Measurements from ENCODE around the gene CENPN. TPM values are rescaled to one million over a fixed set of nuclear protein-coding genes. Genes with fewer than 3 reads are reported as not detected.

Gene CENPN
- total and polyA plus RNA-seq, 2 of the 13 experiments (the other 11 are each of a cell fraction or from before 2014, with no cell fraction given), result 29.7 to 129 TPM

GRCh38 chr16:81003064-81003463, 4.0 kb upstream of the CENPN start:
- FAIRE-seq (no peak), DNase-seq (ENCODE audit: low spot score) (no peak), ATAC-seq (no peak)
- 0 out of 2 replicates have a peak overlapping the region, but pooled peaks have one; percentile 3 for H3K9ac ChIP-seq (ENCODE audit: insufficient read depth, low read depth, low read length)
- peaks cover 55% of the 10 kb centered on the region for H3K4me1 ChIP-seq (ENCODE audit: insufficient read depth, low read length)
- no peak overlapping the region for H2AFZ ChIP-seq (ENCODE audit: low read length)
- in situ Hi-C loops (cut with HindIII; ENCODE audit: extremely low pct_ligation_motif_present, low pct_unique_long_range_greater_than_20kb), result no loop called here
- intact Hi-C loops (cut with micrococcal nuclease; ENCODE audit: unreplicated experiment), result no loop called here
- no peak overlapping the region for H3K4me3 ChIP-seq (replicated peaks in 1 of 3; ENCODE audit: insufficient read depth in 1 of 3, low read depth in 2 of 3, low read length in 3 of 3)
- ChIA-PET CTCF (ENCODE audit: low intra/inter-chr PET ratio, low total read pairs) (no interaction called here), POLR2A (no interaction called here)
- no peaks in the 10 kb centered on the region for H3K36me3 ChIP-seq (replicated peaks in 1 of 2; ENCODE audit: control insufficient read depth in 1 of 2, insufficient read depth in 2 of 2, low read length in 2 of 2)
- TF ChIP-seq, protein P1, sequence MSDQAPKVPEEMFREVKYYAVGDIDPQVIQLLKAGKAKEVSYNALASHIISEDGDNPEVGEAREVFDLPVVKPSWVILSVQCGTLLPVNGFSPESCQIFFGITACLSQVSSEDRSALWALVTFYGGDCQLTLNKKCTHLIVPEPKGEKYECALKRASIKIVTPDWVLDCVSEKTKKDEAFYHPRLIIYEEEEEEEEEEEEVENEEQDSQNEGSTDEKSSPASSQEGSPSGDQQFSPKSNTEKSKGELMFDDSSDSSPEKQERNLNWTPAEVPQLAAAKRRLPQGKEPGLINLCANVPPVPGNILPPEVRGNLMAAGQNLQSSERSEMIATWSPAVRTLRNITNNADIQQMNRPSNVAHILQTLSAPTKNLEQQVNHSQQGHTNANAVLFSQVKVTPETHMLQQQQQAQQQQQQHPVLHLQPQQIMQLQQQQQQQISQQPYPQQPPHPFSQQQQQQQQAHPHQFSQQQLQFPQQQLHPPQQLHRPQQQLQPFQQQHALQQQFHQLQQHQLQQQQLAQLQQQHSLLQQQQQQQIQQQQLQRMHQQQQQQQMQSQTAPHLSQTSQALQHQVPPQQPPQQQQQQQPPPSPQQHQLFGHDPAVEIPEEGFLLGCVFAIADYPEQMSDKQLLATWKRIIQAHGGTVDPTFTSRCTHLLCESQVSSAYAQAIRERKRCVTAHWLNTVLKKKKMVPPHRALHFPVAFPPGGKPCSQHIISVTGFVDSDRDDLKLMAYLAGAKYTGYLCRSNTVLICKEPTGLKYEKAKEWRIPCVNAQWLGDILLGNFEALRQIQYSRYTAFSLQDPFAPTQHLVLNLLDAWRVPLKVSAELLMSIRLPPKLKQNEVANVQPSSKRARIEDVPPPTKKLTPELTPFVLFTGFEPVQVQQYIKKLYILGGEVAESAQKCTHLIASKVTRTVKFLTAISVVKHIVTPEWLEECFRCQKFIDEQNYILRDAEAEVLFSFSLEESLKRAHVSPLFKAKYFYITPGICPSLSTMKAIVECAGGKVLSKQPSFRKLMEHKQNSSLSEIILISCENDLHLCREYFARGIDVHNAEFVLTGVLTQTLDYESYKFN (CRISPR knock-in tag; conservative IDR thresholded peaks at IDR 0.05), result no peak
- TF ChIP-seq SP140L (CRISPR knock-in tag; IDR thresholded peaks at IDR 0.05; ENCODE audit: borderline replicate concordance) (no peak), TEAD3 (CRISPR knock-in tag; optimal IDR thresholded peaks at IDR 0.05; ENCODE audit: borderline replicate concordance) (no peak), MAFK (conservative IDR thresholded peaks at IDR 0.05 in 1 of 2, IDR thresholded peaks at IDR 0.05 in 1 of 2; ENCODE audit: low read length in 2 of 2) (no peak), ZNF251 (CRISPR knock-in tag; IDR thresholded peaks at IDR 0.05) (no peak), ZNF530 (CRISPR knock-in tag; IDR thresholded peaks at IDR 0.05; ENCODE audit: low read depth) (no peak), CBX2 (IDR thresholded peaks at IDR 0.05; ENCODE audit: low read depth, low read length) (no peak), CBX2 (CRISPR knock-in tag; IDR thresholded peaks at IDR 0.05; ENCODE audit: low read depth) (no peak), ZNF180 (CRISPR knock-in tag; IDR thresholded peaks at IDR 0.05; ENCODE audit: borderline replicate concordance, low read depth) (no peak), U2AF2 (IDR thresholded peaks at IDR 0.05; ENCODE audit: low read depth, low read length) (no peak)
- TF ChIP-seq, protein P2, sequence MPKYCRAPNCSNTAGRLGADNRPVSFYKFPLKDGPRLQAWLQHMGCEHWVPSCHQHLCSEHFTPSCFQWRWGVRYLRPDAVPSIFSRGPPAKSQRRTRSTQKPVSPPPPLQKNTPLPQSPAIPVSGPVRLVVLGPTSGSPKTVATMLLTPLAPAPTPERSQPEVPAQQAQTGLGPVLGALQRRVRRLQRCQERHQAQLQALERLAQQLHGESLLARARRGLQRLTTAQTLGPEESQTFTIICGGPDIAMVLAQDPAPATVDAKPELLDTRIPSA (CRISPR knock-in tag; IDR thresholded peaks at IDR 0.05; ENCODE audit: borderline replicate concordance), result no peak
- no peak overlapping the region; the same call in 1 of the 2 replicates for H3K4me2 ChIP-seq (ENCODE audit: low read depth, low read length)
- no peak overlapping the region for H3K27ac ChIP-seq (ENCODE audit: extremely low read length, insufficient read depth, low read length)
- no peaks in the 10 kb centered on the region; the same call in 1 of the 2 replicates for H3K9me3 ChIP-seq (ENCODE audit: low read length)
- no TSS peak for BruUV-seq (replicated peaks)
- H4K20me1 ChIP-seq (ENCODE audit: insufficient read depth, low read length), result peaks cover 17% of the 10 kb centered on the region
- no peaks in the 10 kb centered on the region; a peak in 1 of 5 replicates for H3K27me3 ChIP-seq (ENCODE audit: control insufficient read depth in 1 of 2, insufficient read depth in 2 of 2, low read length in 2 of 2)
- WGBS (ENCODE audit: low lambda C conversion rate), result 91% methylated on average over 4 of the region's 4 CpGs
- peaks cover 83% of the 10 kb centered on the region for H3K79me2 ChIP-seq (ENCODE audit: insufficient read depth, low read length)

Data from HepG2 (cell line).